HG02763 (cell line): ENCODE measurements around the gene VPS13D.

Source experiments
- ATAC-seq: cut with Tn5 transposase; IDR thresholded peaks from one replicate; pipeline ENCODE4 v1.9.1; 2021; ENCODE audit warnings: mild to moderate bottlenecking, moderate library complexity; ENCODE audit not compliant: unreplicated experiment

The VPS13D gene

GRCh38 chr1:12333036-12333785, 103.4 kb downstream of the VPS13D start:
- no peak for ATAC-seq

DNA sequence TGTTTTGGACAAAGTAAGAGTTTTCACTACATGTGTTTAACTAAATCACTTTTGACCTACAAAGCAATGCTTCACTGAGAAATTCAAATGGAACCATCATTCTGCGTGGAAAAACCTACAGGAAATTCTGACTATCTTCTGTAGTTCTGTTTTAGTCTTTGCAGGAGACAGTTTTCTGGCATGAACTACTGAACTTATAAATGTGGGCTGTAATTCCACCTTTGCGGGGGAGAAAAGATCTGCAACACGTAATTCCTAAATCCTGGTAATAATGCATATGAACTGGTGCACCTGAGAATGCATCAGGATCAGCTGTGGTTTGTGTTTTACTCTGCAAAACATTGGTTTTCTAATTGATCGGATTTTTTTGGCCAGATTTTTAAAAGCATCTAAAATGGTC, 106.0 kb downstream of the VPS13D start:
- ATAC-seq = no peak

DNA sequence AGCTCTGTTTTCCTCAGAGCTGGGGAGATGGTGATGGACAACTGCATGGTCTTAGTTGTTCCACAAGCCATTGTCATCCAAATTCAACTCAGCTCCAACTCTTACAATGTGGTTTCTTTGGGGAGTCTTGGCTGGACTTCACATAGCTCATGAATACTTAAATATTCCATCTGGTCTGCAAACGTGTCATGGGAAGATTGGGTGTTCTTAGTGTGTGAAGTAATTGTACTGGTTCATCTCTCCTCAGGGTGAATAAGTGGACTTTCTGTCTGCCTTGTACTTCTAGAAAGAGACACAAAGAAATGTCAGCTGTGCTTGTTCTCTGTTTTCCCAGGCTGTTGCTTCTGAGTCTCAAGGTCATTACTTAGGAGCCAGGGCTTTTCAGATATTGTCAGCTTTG, 106.6 kb downstream of the VPS13D start:
- ATAC-seq = no peak

GRCh38 chr1:12338017-12338416, 108.2 kb downstream of the VPS13D start:
- ATAC-seq = no peak

DNA sequence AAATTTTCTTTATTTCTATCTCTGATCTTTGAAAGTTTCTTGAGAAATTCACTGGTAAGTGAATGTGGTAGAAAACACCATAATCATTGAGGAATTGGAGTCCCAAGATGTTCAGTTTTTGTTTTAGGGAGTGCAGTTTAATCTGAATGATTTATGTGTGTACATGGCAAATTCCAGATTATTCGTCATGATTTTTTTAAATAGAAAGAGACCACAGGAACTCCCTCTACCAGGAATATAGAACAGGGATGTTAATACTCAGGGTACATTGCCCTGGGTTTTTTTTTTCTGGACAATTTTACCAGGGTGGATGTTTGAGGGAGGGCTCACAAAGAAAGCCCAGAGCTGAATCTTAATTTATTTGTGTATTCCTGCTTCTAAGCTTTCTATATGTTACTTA, 109.0 kb downstream of the VPS13D start:
- ATAC-seq = no peak

DNA sequence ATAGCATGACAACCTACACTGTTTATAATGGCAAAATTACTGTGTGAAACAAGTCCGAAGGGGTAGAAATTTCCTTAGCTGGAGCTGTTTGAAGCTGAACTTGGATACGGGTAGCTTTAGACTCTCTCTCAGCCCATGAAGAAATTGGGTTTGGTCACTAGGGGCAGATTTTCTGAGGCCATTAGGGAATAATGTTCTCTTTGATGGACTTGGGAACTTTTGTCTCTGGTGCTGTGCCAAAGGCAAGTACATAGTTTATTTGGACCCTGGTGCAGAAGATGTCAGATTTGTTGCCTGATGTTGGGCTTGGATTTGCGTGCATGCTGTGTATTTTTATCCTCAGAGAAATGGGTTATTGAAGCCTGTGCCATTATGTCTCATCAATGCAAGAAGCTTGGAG, 109.6 kb downstream of the VPS13D start:
- ATAC-seq = no peak

GRCh38 chr1:12339811-12340543, 110.1 kb downstream of the VPS13D start:
- no peak for ATAC-seq

GRCh38 chr1:12340544-12340930, 110.7 kb downstream of the VPS13D start:
- no peak for ATAC-seq

DNA sequence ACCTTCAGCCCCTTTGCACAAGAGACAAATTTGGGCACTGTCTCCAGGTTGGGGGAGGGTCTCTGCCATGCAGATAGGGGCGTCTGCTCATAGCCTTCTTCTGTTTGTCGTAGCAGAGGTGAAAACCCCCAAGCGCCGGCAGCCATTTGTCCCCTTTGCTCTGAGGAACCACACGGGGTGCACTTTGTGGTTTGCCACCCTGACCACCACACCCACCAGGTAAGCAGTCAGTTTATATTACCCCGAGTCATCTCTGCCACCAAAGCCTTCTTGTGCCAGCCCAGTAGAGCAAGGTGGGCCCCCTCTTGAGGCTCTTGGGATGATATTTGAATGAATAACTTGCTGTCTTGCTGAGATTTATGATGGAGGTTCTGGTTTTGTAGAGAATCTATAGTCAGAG, 111.8 kb downstream of the VPS13D start:
- no peak for ATAC-seq

DNA sequence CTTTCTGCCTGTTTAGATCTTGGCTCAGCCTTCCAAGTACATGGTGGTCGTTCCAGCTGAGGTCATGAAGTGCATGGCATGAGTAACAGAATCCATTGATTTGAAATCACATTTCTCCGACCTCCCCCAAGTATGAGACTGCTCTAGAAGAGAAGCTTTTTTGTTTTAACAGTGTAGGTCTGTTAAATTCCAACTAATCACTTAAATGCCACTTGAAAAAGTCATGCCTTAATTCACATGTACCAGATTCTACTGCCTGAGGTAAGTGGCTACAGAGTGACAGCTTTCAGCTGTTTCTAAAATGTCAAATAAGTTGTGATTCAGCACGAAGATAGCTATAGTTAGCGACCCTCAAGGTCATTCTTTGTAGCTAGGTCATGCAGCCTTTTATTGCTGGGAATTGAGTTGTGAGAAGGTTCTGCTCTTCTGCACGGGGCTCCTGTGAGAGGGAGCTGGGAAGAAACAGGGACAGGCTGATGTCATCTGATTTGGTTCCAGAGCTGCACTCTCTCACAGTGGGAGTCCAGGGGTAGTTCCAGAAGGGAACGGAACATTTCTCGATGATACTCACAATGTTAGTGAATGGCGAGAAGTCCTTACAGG, 112.7 kb downstream of the VPS13D start:
- ATAC-seq = no peak

- ATAC-seq = no peak
Measured at GRCh38 chr1:12343823-12344487, 114.1 kb downstream of the VPS13D start.

DNA sequence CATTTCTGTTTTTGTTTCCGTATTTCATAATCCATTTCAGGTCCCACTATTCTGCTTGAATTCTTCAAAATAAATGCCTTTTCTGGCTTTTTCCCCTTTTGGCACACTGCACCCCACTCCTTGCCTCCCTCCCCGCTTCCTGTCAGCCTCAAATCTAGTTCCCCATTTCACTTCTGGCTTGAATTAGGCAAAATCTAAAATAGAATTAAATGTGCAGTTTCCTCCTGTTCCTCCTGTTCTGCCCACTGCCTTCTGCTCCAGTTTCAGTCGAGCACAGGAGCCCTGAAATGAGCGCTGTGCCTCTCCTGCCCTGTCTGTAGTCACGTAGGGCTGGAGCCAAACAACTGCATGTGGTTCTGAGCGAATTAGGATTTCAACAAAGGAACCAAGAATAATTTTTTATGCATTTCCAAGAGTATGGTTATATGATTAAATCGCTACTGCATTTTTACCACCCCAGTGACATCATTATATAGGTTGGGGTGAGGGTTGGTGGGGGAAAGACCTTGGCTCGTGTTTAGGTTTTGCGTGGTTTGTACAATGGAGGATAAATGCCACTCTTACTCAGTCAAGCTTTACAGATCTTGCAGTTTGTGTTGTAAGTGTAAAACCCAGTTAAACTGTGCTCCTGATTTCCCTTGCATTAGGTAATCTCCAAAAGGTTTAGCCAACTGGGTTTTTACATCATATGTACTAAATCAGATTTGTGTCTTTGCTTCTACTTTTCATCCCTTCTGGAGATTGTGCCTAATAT, 114.9 kb downstream of the VPS13D start:
- ATAC-seq = no peak

GRCh38 chr1:12345350-12346217, 115.8 kb downstream of the VPS13D start:
- no peak for ATAC-seq

- no peak for ATAC-seq
Measured at GRCh38 chr1:12346483-12347151, 116.8 kb downstream of the VPS13D start.

GRCh38 chr1:12348113-12348512, 118.3 kb downstream of the VPS13D start:
- no peak for ATAC-seq

GRCh38 chr1:12353981-12354380, 124.2 kb downstream of the VPS13D start:
- ATAC-seq = no peak

DNA sequence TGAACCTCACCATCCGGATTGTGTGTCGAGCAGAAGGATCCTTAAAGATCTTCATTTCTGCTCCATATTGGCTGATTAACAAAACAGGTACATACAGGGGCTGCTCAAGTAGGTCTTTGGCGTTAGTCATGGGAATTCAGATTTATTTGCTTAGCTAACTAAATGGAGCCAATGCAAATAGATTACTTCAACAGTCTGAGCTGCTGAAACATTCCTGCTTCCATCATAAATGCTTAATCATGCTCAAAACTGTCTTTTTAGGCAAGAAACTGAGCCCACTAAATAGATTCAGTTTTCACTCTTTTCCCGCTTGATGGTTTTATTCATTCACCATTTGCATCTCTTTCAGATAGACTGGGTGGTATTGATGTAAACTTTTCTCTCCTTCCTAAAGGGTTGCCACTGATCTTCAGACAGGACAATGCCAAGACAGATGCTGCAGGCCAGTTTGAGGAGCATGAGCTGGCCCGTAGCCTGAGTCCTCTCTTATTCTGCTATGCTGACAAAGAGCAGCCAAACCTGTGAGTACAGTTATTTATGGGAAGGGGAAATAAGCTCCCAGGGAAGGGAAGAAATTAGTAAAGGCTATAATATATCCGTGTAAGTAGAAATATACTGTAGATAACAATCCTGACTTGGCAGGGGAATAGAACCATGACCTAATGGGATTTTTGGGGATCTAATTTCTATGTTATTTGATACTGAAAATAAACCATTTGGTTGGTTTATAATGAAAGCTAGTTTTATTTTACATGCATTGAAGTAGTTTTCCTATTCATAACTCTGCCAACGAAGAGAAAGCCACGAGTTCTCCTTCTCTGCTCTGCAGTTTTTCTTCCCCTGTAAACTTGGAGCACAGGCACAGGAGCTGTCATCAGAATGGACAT, 126.4 kb downstream of the VPS13D start:
- no peak for ATAC-seq

DNA sequence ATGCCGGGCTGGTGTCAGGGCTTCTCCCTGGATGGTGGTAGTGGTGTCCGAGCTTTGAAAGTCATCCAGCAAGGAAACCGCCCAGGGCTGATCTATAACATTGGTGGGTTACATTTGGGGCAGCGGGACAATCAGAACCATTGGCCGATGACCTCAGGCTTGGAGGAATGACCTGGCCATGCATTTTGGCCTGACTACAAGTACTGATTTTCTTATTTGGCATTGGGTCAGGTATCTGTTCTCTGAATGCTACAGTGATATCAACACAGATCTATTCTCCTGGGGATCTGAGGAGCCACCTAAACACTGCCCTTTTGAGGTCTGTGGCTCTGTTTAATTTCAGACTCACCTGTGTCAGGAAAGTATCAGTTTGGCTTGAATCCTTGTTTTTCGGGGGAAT, 128.7 kb downstream of the VPS13D start:
- ATAC-seq = no peak
